Ishikawa (cell line): Measurements from ENCODE around the gene MTA2.

ENCODE experiments used
- CEBPB ChIP-seq: IDR thresholded peaks from 2 replicates; pipeline ENCODE4 v1.6.1; 2012
- CREB1 ChIP-seq: IDR thresholded peaks from 2 replicates; pipeline ENCODE4 v1.6.1; 2012; ENCODE audit warnings: low read depth
- EGR1 ChIP-seq: IDR thresholded peaks from 2 replicates; pipeline ENCODE4 v1.6.1; 2012
- FOXM1 ChIP-seq: IDR thresholded peaks from 2 replicates; pipeline ENCODE4 v1.6.1; 2012; ENCODE audit warnings: low read depth, borderline replicate concordance
- TAF1 ChIP-seq: IDR thresholded peaks from 2 replicates; pipeline ENCODE4 v1.6.1; 2012; ENCODE audit warnings: low read depth, mild to moderate bottlenecking
- TCF12 ChIP-seq: IDR thresholded peaks from 2 replicates; pipeline ENCODE4 v1.6.1; 2012; ENCODE audit warnings: low read depth
- YY1 ChIP-seq: IDR thresholded peaks from 2 replicates; pipeline ENCODE4 v1.6.1; 2012; ENCODE audit warnings: low read depth
- ZBTB7A ChIP-seq: IDR thresholded peaks from 2 replicates; pipeline ENCODE4 v1.6.1; 2012; ENCODE audit warnings: low read depth
- TF ChIP-seq, protein P1 (sequence below): IDR thresholded peaks from 2 replicates; pipeline ENCODE4 v1.6.1; 2012

DNA sequence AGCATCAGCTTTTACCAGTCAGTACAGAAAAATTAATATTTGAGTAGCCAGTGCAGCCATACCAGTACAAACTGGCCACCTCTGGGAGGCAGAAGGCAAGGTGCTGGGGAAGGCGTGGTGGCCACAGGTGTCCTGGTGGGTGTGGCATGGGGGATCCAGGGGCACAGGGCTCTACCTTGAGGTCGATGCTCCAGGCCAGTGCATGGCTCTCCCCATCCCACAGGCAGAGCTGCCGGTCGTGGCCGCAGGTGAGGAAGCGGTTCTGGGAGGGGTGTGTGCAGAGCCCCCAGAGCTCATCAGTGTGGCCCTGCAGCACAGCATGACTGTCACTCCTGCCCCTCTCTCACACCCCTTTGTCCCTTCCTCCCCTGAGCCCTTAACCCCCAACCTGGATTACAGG, 3.8 kb upstream of the MTA2 start:
- TF ChIP-seq TAF1 (no peak), EGR1 (no peak), CEBPB (no peak), TCF12 (no peak), FOXM1 (no peak), YY1 (no peak), ZBTB7A (no peak), CREB1 (no peak)
- TF ChIP-seq, protein P1, sequence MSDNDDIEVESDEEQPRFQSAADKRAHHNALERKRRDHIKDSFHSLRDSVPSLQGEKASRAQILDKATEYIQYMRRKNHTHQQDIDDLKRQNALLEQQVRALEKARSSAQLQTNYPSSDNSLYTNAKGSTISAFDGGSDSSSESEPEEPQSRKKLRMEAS, result no peak
